SU-DHL-6 (cell line): ENCODE data around the gene TNPO1.

Experiments used
- CTCF ChIP-seq: fragments of 200-600 bp; sonication (generic); IDR thresholded peaks from one replicate; pipeline ENCODE4 v1.5.1; 2017; ENCODE audit warnings: antibody characterized with exemption, mild to moderate bottlenecking, low read length, moderate library complexity; ENCODE audit not compliant: insufficient read depth, poor library complexity, severe bottlenecking
- EZH2phosphoT487 ChIP-seq: fragments of 200-600 bp; sonication (generic), shearing (Covaris generic); conservative IDR thresholded peaks from 2 replicates; pipeline ENCODE4 v1.6.1; 2018; ENCODE audit warnings: mild to moderate bottlenecking, antibody characterized with exemption, low read length, moderate library complexity, mixed read lengths

- TF ChIP-seq CTCF (no peak), EZH2phosphoT487 (no peak)
These were observed 4.6 kb upstream of the TNPO1 start for GRCh38 chr5:72811849-72812248.
